Muscle of leg (tissue), 11 donors: ENCODE data around the gene RP9. TPM values are rescaled to one million over a fixed set of nuclear protein-coding genes. Genes with fewer than 3 reads are reported as not detected.
A peak's percentile ranks its signal among the peaks of the same experiment; 100 is the strongest.
"Not testable (repeated sequence)": the region's sequence is repeated elsewhere in the genome, so short reads cannot be mapped to it uniquely, and the experiment has no call there.

Source experiments
- DNase-seq: peaks from one replicate; pipeline ENCODE4 v3.0.0; 2013
- H3K27ac ChIP-seq: one replicate; pipeline ENCODE4 v1.5.1; 2013; ENCODE audit warnings: mild to moderate bottlenecking, low read length, control low read depth
- H3K27me3 ChIP-seq: one replicate; pipeline ENCODE4 v1.6.1; 2013; ENCODE audit warnings: low read length; ENCODE audit not compliant: control insufficient read depth, insufficient read depth
- H3K36me3 ChIP-seq: one replicate; pipeline ENCODE4 v1.6.1; 2013; ENCODE audit warnings: low read length; ENCODE audit not compliant: control insufficient read depth, insufficient read depth
- H3K4me1 ChIP-seq: one replicate; pipeline ENCODE4 v1.6.1; 2013; ENCODE audit warnings: low read length; ENCODE audit not compliant: control insufficient read depth, insufficient read depth
- H3K4me3 ChIP-seq: one replicate; pipeline ENCODE4 v1.5.1; 2013; ENCODE audit warnings: low read length, control low read depth
- H3K9me3 ChIP-seq: replicated peaks from 2 replicates; pipeline ENCODE4 v1.6.1; 2013; ENCODE audit warnings: low read depth, low read length; ENCODE audit not compliant: control insufficient read depth
- WGBS: methylation state at CpG from one replicate; pipeline ENCODE4 v1.1.5; 2013; ENCODE audit warnings: missing lambda C conversion rate; ENCODE audit not compliant: insufficient coverage; 5-methylcytosine and 5-hydroxymethylcytosine counted together
- polyA plus RNA-seq, 8 donors: library from polyadenylated mRNA; unstranded; fragments of 120-200 nt; gene quantifications; one replicate each; pipeline versions ENCODE4 v1.2.1 to v1.2.3, GENCODE V29; 2013; ENCODE audit warnings: inconsistent platforms in 1 of 8, low replicate concordance in 1 of 8; ENCODE audit not compliant: insufficient read length in 8 of 8, insufficient read depth in 1 of 8
- total RNA-seq: library from RNA; stranded (reverse); fragments of 120-200 nt; gene quantifications from one replicate; pipeline ENCODE4 v1.2.4, GENCODE V29; 2013

The RP9 gene
- total and polyA plus RNA-seq, 9 donors = 21.8 to 26.5 (median 25.0) TPM

DNA sequence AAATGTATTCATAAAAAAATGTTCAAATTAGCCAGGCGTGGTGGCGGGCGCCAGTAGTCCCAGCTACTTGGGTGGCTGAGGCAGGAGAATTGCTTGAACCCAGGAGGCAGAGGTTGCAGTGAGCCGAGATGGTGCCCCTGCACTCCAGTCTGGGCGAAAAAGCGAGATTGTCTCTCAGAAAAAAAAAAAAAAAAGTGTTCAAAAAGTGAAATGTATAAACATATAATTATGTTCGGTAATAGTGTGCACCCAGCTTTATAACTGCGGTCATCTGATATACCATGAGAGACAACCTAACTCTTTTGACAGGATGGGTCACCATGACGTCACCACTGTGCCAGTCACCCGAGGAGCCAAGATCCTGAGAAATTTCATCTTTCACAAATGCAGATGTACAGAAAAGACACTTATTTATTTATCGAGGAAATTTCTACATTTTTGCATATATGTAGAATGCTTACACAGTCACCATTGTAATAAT is 594 bp upstream of the RP9 start:
- 4% methylated on average over 5 of the region's 11 CpGs for WGBS
- Histone ChIP-seq H3K27ac (no peak overlapping the region), H3K4me1 (peaks cover 12% of the 10 kb centered on the region), H3K4me3 (peak overlapping the region; percentile 51), H3K36me3 (no peaks in the 10 kb centered on the region), H3K9me3 (no peaks in the 10 kb centered on the region), H3K27me3 (no peaks in the 10 kb centered on the region)
- DNase-seq = peak; percentile 11

DNA sequence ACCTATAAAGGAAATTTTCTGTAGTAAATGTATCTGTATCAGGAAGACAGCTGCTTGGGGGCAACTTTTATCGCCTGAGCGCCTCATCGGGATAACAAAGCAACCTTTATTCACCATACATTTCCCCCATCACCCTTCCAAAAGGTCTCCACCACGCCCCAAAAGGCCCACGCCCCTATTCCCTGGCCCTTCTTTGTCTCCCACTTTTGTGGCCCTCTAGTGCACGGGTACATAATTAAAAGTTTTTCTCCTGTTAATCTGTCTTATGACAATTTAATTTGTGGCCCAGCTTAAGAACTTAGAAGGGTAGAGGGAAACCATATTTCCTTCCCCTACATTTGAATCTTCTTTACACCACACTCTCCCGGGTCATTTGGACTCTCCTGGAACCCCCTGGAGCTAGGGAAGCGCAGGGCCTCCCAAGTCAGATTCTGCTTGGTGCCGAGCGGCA is 625 bp downstream of the RP9 start:
- Histone ChIP-seq H3K9me3 (no peaks in the 10 kb centered on the region), H3K27me3 (no peaks in the 10 kb centered on the region), H3K4me3 (peak overlapping the region; percentile 75), H3K36me3 (peaks cover under 1% of the 10 kb centered on the region), H3K4me1 (peaks cover 12% of the 10 kb centered on the region), H3K27ac (peak overlapping the region; percentile 67)
- 0% methylated on average over 6 of the region's 10 CpGs for WGBS
- no peak for DNase-seq

DNA sequence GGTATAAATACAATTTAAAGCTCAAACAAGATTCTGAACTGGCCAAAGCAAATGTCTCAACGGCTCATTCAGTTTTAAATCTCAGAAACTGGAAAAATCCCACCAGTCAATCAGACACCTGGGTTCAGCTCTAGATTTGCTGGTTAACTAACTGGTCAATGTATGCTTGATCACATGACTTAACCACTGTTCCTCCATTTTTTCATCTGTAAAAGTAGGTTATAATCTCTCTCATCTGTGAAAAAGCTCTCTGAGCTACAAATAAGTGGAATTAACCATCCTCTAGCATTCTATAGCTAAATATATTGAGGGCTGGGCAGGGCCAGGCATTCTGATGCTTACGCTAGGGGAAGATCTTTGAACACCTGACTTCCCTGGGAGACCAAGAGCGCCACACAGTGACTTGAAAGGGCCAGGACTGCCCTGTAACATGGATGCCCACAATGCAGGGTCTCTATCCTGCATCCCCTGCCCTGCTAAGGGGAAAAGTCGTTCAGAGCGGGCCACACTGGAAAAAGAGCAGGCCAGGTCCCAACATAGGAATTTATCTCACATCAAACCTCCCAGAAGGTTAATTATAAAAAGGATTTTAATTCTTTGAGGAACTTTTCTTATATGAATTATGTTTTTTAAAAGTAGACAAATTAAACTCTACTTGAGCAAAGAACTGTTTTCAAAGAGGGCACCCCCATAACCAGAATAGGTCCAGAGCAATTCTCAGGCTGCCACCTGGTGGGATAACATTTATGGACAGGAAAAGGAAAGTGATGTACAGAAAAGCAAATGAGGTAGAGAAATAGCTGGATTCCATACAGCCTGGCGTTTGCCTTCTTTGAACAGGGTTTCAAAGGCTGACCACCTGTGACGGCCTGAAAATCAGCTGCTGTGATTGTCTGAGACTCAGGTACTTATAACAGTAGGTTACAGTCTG is 1.8 kb downstream of the RP9 start:
- WGBS = 25% methylated on average over 1 of the region's 7 CpGs
- no peak overlapping the region for H3K27ac ChIP-seq
- peak overlapping the region; percentile 75 for H3K4me3 ChIP-seq
- peaks cover 13% of the 10 kb centered on the region for H3K36me3 ChIP-seq
- peaks cover 12% of the 10 kb centered on the region for H3K4me1 ChIP-seq
- no peaks in the 10 kb centered on the region for H3K9me3 ChIP-seq
- peak; percentile 68 for DNase-seq
- no peaks in the 10 kb centered on the region for H3K27me3 ChIP-seq

DNA sequence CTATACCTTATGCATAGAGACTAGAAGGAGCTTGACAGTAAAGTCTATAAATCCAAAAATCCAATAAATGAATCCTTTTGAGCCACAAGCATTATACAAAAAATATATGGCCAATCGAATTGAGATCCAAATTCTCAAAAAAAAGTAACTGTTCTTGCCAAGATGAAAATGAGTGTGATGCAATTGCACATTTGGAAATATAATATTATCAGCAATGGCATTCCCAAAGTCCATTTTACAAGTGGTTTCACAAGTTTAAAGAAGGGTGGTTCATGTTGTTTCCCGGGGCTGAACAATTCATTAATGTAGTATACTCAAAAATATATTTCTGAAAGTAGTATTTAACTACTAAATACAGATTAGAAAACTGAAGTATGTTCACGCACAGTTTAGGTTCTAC is 7.3 kb downstream of the RP9 start:
- no peaks in the 10 kb centered on the region for H3K27me3 ChIP-seq
- no peak for DNase-seq
- H3K4me1 ChIP-seq = no peaks in the 10 kb centered on the region
- H3K4me3 ChIP-seq = no peak overlapping the region
- peaks cover 43% of the 10 kb centered on the region for H3K36me3 ChIP-seq
- no peaks in the 10 kb centered on the region for H3K9me3 ChIP-seq
- no peak overlapping the region for H3K27ac ChIP-seq
- no CpG with 5 or more reads among the region's 3 CpGs for WGBS

DNA sequence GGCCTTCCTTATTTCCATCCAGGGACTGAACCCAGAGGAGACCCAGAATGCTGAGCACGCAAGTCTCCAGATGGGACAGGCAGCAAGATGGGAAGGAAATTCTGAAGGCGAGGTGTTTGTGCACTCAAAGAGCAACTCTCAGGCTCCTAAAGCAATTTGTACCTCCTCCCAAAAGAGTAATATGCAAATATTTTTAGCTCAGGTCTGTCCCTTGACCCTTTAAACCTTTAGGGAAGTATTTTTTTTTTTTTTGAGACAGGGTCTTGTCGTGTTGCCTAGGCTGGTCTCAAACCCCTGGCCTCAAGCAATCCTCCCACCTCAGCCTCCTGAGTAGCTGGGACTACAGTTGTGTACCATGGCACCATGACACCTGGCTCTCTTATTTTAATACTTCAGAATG is 8.4 kb downstream of the RP9 start:
- H3K27ac ChIP-seq = no peak overlapping the region
- H3K36me3 ChIP-seq = peaks cover 52% of the 10 kb centered on the region
- no peak for DNase-seq
- H3K4me3 ChIP-seq = no peak overlapping the region
- no CpG with 5 or more reads among the region's 3 CpGs for whole genome bisulfite sequencing
- H3K9me3 ChIP-seq = no peaks in the 10 kb centered on the region
- no peaks in the 10 kb centered on the region for H3K4me1 ChIP-seq
- H3K27me3 ChIP-seq = no peaks in the 10 kb centered on the region

DNA sequence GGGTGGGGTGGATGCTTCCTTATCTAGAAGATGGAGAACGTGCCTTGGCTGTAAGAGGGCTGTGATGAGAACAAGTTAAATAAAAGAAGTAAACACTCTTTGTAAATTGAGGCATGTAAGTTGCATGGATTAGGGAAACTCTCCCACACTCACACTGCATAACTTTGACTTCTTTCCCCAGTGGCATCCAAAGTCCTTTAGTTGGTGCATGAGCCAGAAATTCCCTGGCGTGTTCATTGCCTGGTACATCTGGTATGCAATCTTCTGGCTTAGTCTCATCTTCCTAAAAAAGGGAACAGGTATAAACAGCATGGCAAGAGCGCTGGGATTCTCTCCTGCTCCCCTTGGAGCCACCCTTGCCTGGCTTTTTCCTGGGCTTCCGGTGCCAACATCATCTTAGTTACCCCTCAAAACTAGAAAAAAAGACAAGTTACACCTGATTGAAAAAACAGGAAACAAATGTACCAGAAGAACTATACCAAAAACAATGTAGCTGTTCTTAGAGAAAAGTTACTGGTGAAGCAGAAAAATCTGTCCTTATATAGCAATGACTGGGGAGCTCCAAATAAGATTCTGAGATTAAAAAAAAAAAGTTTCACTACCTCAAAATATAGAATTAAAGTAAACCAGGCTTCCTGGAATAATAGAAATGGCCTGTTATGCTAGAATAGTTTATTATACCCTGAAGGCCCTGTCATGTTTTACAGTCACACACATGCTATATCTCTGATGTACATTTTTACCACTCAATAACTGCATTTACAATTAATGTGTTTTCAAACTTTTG is 9.9 kb downstream of the RP9 start:
- no peak for DNase-seq
- no peak overlapping the region for H3K4me3 ChIP-seq
- peaks cover 54% of the 10 kb centered on the region for H3K36me3 ChIP-seq
- WGBS = 90% methylated on average over 1 of the region's 4 CpGs
- H3K27ac ChIP-seq = no peak overlapping the region
- H3K4me1 ChIP-seq = no peaks in the 10 kb centered on the region
- no peaks in the 10 kb centered on the region for H3K27me3 ChIP-seq
- no peaks in the 10 kb centered on the region for H3K9me3 ChIP-seq

DNA sequence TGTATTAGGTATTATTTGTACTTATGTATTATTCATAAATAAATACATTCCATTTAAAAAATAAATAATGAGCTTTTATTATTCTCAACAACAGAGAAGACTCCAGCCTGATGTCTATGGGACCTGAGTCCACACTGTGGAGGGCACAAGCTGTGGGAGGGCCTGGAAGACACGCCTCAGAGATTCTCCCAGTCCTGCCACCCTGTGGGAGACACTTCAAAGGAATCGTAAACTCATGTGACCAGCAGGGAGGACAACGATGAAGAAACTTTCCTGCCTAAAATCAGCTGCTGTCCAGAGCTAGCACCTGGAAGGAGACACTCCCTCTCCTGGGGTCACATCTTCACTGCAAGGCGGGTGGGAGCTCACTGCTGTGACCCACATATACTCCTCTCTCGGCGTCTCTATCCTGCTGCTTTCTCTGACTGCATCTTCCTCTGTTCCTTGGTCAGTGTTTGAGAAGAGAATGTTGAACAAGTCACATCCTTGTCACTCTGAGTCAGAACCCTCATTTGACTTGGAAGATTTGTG is 14.4 kb downstream of the RP9 start:
- H3K36me3 ChIP-seq = peaks cover 31% of the 10 kb centered on the region
- not testable (repeated sequence) for H3K4me3 ChIP-seq, H3K27me3 ChIP-seq, H3K9me3 ChIP-seq, DNase-seq, H3K27ac ChIP-seq, H3K4me1 ChIP-seq
- 100% methylated on average over 1 of the region's 6 CpGs for WGBS

DNA sequence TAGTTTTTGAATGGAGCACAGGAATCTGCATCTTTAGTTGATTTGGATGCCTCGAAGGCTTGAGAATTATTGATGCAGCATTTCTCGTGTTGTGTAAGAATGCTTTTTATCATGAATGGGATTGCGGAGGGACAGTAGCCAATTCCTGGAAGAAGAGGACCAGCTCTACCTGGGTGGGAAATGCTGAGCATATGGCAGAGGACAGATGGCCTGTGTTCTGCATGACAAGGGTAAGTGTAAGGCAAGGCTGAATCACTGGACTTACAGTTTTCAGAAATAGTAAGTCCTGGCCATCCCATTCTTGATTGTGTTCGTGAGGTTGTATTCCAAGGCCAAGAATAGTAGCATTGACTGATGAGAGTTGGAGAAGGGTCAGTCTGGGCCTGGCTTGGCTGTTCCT is 15.9 kb downstream of the RP9 start:
- peaks cover 22% of the 10 kb centered on the region for H3K36me3 ChIP-seq
- H3K9me3 ChIP-seq = no peaks in the 10 kb centered on the region
- H3K4me1 ChIP-seq = no peaks in the 10 kb centered on the region
- WGBS = 97% methylated on average over 4 of the region's 4 CpGs
- DNase-seq = no peak
- no peaks in the 10 kb centered on the region for H3K27me3 ChIP-seq
- H3K4me3 ChIP-seq = no peak overlapping the region
- no peak overlapping the region for H3K27ac ChIP-seq

DNA sequence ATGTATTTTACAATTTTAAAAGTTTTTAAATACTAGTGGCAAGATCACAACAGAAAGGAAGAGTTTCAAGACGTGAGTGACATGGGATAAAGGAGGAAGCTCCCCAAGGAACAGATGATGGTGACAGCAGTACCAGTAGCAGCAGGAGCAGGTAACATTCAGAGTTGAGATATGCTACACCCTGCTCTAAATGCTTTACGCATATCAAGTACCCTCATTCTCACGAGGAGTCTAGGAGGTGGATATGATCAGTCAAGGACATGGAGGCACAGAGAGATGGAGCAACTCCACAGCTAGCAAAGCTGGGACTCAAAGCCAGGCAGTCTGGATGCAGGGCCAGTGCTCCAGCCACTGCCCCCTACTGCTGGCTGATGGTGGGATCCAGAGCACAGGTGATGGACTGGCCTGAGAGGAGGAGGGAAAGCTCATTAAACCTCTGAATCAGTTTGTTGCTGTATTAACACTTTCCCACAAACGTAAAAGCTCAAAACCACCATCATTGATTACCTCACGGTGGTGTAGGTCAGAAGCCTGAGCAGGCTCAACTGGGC is 17.5 kb downstream of the RP9 start:
- WGBS = 100% methylated on average over 2 of the region's 5 CpGs
- H3K36me3 ChIP-seq = peaks cover 15% of the 10 kb centered on the region
- H3K27ac ChIP-seq = no peak overlapping the region
- H3K4me3 ChIP-seq = no peak overlapping the region
- H3K27me3 ChIP-seq = no peaks in the 10 kb centered on the region
- no peaks in the 10 kb centered on the region for H3K9me3 ChIP-seq
- DNase-seq = no peak
- no peaks in the 10 kb centered on the region for H3K4me1 ChIP-seq

DNA sequence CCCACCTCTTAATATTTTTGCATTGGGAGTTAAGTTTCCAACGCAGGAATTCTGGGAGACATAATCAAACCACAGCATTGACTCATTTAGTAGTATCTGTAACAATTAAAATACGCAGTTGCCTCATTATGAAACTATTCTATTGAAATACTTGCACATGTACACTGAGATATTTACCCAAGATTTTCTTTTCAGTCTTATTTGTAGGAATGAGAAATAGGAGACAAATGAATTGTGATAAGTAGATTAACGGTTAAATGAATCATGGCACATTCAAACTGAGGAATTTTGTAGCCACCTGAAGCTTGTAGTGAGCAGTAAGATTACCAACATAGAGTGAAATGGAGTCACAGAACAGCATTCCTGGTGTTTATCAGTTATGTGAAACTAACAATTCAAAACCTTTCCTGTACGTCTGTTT is 18.1 kb downstream of the RP9 start:
- Histone ChIP-seq H3K4me1 (no peaks in the 10 kb centered on the region), H3K27ac (no peak overlapping the region), H3K27me3 (no peaks in the 10 kb centered on the region), H3K36me3 (peaks cover 10% of the 10 kb centered on the region), H3K4me3 (no peak overlapping the region), H3K9me3 (peaks cover under 1% of the 10 kb centered on the region)
- WGBS = 75% methylated on average over 1 of the region's 4 CpGs
- DNase-seq = no peak
